HG02678 (cell line): ENCODE data around the gene PCLO.
"Not testable (repeated sequence)": the region's sequence is repeated elsewhere in the genome, so short reads cannot be mapped to it uniquely, and the experiment has no call there.

Experiments used
- ATAC-seq: cut with Tn5 transposase; IDR thresholded peaks from one replicate; pipeline ENCODE4 v1.9.1; 2021; ENCODE audit warnings: mild to moderate bottlenecking, moderate library complexity; ENCODE audit not compliant: unreplicated experiment

Gene PCLO

DNA sequence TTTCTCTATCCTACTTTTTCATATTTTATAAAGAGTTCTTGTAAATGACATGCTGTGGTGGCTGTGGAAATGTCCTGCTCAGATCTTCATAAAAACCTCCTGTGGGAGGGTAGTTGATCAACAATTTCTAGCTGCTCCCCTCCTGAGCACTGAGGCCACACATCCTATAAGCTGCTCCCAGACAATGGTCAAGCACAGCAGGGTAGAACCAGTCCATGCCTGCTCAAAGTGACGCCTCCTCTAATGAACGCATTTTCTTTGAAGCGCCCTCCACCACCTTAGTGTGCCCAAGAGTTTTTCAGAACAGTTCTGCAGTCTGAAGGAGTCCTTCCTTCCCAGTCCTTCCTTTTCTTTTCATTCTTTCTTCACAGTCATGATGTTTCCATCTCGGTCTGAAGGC lies 420.5 kb downstream of the PCLO start:
- no peak for ATAC-seq

DNA sequence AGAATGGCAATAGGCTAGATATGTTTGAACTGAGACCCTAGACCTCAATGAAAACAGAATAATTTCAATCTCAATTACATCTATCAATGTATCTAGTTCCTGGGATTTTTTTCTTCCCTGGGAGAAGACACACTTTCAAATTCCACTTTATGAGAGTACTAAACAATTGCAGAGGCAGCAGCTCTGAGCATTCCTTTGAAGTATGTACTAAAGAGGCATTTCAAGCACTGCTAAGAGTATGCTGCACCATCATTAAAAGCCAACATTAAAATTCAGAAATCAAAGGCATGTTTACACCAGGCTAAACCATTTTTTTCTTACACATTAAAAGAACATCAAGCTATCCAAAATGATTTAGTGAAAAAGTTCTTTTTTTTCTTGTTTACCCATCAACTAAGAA lies 421.2 kb downstream of the PCLO start:
- ATAC-seq, result no peak

DNA sequence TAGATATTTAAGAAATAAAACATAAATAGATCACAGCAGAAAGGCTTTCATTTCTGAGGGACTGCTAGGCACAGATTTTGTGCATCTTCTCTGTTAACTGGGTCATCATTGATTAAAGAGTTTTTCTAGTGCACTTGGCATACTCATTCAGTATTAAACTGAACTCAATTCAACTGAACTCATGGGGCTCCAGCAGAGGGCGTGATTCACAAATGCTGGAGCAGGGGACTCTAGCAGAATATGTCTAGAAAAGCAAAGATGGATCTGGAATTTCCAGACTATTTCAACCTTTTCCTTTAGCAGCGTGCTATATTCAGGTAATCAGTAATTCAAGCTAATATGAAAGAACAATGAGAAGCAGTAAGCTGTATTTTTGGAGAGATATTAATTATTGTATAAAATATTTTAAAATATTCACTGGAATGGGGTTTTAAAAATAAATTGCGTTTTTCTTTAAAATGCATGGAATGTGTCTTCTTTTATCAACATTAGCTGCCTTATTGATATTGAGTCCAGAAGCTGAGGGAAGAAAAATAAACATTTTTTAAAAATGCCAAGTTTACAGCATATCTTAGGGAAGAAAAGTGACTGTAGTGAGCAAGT lies 422.3 kb downstream of the PCLO start:
- ATAC-seq, result no peak

DNA sequence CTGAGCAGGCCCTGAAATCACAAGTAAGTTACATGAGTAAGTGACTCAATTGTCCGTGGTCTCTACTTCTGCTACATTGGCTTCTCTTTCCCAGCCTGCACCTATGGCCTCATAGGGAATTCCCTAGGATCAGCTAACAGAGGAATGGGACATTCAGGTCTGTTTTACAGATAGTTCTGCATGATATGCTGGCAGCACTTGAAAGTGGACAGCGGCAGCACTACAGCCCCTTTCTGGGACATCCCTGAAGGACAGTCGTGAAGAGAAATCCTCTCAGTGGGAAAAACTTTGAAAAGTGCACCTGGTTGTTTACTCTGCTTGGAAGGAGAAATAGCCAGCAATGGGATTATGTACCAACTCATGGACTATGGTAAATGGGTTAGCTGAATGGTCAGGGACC lies 426.1 kb downstream of the PCLO start:
- ATAC-seq, result no peak

DNA sequence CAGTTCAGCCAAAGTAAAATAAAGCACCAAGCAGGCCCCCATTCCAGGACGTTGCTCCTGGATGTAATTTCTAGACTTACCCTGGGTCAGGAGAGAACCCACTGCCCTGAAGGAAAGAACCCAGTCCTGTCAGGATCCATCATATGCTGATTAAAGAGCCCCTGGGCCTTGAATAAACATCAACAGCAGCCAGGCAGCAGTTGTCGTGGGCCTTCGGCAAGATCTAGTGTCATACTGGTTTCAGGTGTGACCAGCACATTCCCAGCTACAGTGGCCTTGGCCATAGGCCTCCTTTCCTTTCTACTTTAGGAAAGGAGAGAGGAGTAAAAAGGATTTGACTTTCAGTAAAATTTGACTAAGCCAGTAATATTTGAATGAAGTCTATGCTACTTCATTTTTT lies 430.0 kb downstream of the PCLO start:
- no peak for ATAC-seq

DNA sequence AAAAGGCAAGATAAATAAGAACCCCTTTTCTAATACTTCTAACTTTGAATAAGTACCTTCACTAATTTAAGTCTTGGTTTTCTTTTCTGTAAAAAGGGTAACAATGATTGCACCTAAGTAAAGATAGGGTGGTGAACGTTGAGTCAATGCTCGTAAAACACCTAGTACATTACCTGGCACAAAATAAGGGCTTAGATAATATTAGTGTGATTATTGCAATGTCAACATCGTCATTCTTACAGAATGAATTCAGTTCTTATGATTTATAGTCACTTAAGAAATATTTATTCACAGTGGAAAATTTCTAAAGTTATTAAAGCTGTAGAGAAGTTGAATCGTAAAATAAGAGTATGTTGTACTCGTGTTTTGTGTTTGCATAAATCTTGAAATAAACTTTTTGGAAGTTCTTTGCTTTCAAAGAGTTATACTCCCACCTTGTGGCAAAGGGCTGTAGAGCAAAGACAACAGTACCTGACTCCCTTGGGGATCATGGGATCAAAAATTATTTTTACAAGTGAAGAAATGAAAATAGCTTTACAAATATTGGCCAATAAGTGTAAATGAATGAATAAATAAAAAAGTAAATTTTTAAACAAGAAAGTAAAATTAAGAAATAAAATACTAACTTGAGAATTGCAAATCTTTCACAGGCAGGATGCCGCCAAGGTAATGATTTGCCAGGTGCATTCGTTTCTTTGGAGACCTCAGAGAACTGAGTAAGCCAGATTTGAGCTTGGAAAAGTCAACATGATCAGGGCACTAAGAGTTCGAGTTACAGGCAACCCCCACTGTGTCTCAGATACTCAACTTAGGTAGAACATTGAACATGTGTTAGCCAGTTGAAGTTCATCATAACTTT lies 433.3 kb downstream of the PCLO start:
- no peak for ATAC-seq

DNA sequence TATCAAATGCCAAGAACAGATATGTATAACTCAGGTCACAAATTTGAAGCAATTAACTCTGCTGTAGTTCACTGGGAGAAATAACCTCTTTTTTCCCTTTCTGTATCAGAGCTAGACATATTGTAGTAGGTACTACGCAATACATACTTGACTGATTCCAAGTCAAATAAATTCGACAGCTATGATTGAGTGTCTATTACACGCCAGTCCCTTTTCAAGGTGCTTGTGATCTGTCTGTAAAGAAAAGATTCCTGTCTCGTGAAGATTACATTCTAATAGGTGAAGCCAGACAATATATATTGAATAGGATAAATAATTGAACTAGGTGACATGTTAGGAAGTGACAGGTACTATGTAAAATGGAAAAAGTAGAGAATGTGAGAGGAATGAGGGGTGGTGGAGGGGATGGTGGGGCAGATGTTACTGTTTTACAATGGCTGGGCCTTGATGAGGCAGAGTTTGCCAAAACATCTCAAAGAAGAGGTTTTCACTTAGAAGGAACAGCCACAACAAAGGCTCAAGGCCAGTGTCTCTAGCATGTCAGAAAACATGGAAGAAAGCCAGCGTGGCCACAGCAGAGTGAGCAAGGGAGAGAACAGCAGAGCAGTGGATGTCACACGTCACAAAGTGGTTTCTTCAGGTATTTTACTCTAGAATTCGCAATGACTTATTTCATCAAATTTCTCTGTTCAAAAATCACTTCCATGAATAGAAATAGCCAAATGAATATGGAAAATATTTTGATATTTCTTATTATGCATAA lies 436.5 kb downstream of the PCLO start:
- no peak for ATAC-seq

DNA sequence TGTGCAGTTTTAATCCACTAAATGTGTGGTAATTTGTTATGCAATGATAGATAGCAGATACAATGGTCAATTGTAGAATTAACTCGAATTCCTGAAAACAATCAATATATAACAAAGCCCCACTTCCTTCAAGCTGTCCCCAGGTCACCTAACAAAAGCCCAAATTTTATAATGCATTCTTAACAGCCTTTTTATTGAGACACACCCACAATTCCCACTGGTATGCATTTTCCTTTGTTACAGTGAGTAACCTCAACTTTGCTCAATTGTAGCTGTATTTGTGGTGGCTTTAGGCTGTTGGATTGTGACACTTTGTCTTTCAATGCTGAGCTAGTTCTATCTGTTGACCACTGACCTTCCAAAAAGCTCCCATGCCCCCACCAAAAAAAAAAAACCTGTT lies 439.3 kb downstream of the PCLO start:
- ATAC-seq, result no peak

DNA sequence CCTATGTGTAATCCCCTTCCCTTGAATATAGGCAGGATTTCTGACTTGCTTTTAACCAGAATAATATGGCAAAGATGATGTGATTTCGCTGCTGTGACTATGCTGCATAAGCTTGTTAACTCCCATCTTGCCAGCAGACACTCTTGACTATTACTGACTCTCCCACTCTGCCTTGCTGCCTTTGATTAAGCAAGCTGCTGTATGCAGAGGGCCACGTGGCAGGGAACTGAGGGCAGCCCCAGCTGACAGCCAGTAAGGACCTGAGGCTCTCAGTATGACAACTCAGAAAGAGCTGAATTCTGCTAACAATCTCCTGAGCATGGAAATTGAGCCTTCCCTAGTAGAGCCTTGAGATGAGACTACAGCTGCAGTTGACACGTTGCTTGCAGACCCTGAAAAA lies 439.7 kb downstream of the PCLO start:
- no peak for ATAC-seq

DNA sequence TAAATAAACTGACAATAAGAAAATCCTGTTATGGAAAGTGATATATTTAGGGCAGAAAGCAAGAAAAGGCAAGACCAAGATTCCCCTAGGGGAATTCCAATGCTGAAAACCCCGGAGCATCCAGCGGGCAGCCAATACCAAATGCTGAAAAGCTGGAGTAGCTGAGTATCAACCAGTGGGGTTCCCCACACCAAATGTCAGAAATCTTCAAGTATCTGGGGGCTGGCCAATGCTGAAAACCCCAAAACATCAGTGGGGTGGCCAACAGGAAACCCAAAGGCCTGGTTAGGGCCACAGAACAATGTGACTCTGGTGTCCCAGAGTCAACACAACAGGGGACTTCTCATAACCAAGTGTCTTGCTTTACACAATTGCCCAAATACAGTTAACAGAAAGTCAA lies 447.3 kb downstream of the PCLO start:
- ATAC-seq, result peak; percentile 77

DNA sequence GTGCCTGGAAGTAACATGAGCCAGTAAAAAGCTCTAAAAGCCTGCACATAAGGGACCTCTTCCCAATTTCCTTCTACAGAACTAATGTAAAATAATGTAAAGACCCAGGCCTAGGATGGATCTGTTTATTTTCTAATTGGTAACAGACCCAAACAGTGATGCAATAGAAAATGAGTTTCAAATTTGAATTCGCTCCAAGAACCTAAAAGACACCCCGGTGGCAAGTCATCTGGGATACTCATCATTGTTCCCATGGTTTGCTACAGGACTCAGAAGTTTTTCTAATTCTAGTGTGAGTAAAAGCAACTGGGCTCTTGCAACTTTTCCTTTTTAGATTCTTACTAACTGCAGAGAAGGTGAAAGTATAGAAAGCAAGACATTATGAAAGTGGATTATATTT lies 447.8 kb downstream of the PCLO start:
- ATAC-seq, result peak; percentile 20

DNA sequence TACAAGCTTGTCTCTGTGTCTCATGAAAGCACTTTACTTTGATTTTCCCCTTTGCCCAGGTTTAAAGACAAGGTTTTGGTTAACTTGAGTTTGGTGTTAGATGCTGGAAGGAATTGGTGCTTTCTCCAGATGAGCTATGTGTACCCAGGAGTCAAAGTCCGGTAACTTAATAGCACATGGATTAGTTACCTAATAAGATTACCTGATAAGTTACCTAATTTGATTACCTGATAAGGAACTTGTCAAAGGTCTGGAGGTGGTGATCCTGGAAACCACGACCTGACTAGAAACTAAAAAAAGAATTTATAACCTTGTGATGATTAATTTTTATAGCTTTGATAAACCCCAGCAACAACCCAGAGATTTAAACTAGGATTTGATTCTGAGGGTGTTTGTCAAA lies 449.2 kb downstream of the PCLO start:
- ATAC-seq, result no peak

DNA sequence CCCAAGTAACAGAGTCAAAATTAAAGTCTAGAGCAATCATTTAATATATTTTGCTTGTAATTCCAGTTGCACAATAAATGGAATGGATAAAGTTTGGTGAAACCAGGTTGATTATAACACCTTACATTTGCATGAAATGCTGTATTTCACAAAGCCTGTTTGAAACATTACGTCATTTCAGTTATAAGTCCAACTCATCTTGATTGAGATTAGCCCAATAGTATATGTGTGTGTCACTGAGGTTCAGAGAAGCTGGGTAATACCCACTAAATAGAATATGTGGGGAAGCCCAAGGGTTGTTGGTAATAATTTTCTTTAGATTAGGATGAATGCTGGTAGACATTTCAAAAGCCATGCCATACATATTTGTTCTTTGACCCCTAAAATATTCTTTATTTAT lies 456.3 kb downstream of the PCLO start:
- not testable (repeated sequence) for ATAC-seq

DNA sequence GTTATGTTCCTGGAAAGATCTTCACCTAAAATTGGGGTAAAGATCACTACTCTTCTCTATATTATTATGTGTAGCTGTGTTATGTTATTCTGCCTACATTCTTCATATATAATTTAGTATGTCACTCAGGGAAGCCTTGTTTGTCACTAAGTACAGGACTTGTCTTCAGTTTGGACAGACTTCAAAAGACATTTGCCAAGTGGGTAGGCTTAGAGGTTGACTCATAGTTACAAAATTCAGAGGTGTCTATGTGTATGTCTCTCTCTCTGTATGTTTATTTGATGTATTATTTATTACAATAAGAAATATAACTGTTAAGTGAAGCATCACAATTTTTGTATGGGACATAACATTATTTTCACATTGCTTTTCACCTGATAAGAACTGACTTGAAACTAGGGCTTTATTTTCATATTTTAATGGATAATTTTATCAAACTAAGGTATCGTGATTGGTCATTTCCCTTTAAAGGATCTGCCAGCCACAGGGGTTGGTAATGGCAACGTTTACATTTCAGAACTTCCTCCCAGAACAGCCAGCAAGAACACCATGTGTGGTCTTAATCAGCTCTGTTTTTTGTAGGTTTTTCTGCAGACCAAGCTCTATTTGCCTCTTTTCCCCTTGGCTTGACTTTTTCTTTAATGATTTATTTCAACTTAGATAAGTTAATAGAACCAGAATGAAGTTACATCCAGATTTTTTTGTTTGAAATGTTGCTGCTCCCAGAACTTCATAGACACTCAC lies 457.0 kb downstream of the PCLO start:
- ATAC-seq, result no peak

DNA sequence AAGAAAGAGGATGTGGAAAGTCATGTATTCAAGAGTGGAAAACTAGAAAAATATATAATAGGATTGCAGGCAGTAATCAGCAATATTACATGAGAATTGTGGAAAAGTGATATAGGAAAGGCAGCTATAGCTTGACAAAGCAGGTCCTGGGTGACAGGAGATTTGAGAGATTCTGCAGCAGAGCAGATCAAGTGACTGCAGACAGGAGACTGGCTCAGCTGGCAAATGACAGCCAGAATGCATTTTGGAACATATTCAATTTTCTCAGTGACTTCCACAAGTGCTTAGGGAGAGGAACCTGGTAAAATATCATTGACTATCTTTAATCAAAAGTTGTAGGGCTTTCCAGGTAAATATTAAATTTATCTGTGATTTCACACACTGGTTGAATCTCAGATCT lies 458.6 kb downstream of the PCLO start:
- ATAC-seq, result no peak
